SK-N-SH treated with all-trans-retinoic acid at 6 μM for 48 hours (cell line): ENCODE results near the gene COL4A2.
A peak's percentile ranks its signal among the peaks of the same experiment; 100 is the strongest.

Source experiments
- ATAC-seq: fragments of 200-7000 bp; cut with Tn5 transposase; 3 replicates; pipeline ENCODE4 v1.9.1; 2020; ENCODE audit warnings: mild to moderate bottlenecking, moderate library complexity
- ARNTL ChIP-seq: fragments of 450-650 bp; formaldehyde crosslinking; IDR thresholded peaks from 2 replicates; pipeline ENCODE4 v1.5.0; 2020; ENCODE audit warnings: low read depth, mild to moderate bottlenecking, moderate library complexity, borderline replicate concordance
- BACH2 ChIP-seq: fragments of 250-450 bp; sonication (Bioruptor Pico); IDR thresholded peaks from 2 replicates; pipeline ENCODE4 v1.9.0; 2021; ENCODE audit warnings: mild to moderate bottlenecking, borderline replicate concordance
- CSDC2 ChIP-seq: fragments of 250-450 bp; sonication (Bioruptor Pico); IDR thresholded peaks from 2 replicates; pipeline ENCODE4 v1.5.0; 2020; ENCODE audit warnings: mild to moderate bottlenecking, moderate library complexity
- GLIS3 ChIP-seq: fragments of 250-450 bp; sonication (Bioruptor Pico); IDR thresholded peaks from 2 replicates; pipeline ENCODE4 v1.5.0; 2020; ENCODE audit warnings: mild to moderate bottlenecking, moderate library complexity
- ISL1 ChIP-seq: fragments of 250-450 bp; sonication (Bioruptor Pico); IDR thresholded peaks from 2 replicates; pipeline ENCODE4 v2.1.2; 2022; ENCODE audit warnings: mild to moderate bottlenecking, moderate library complexity
- OSR1 ChIP-seq: fragments of 250-450 bp; sonication (Bioruptor Pico); IDR thresholded peaks from 2 replicates; pipeline ENCODE4 v1.8.0; 2022; ENCODE audit warnings: moderate library complexity, mild to moderate bottlenecking, inconsistent platforms
- PPARA ChIP-seq: fragments of 250-450 bp; sonication (Bioruptor Pico); IDR thresholded peaks from 2 replicates; pipeline ENCODE4 v1.5.0; 2020; ENCODE audit warnings: mild to moderate bottlenecking, borderline replicate concordance
- RARB ChIP-seq: fragments of 250-450 bp; sonication (Bioruptor Pico); IDR thresholded peaks from 2 replicates; pipeline ENCODE4 v1.8.0; 2021; ENCODE audit warnings: mild to moderate bottlenecking, moderate library complexity
- SNAI2 ChIP-seq: fragments of 250-450 bp; sonication (Bioruptor Pico); IDR thresholded peaks from 2 replicates; pipeline ENCODE4 v1.5.0; 2020; ENCODE audit warnings: mild to moderate bottlenecking, moderate library complexity
- TCF4 ChIP-seq: fragments of 250-450 bp; sonication (Bioruptor Pico); IDR thresholded peaks from 2 replicates; pipeline ENCODE4 v1.8.0; 2021; ENCODE audit warnings: mild to moderate bottlenecking, moderate library complexity, borderline replicate concordance
- TOX ChIP-seq: fragments of 250-450 bp; sonication (Bioruptor Pico); IDR thresholded peaks from 2 replicates; pipeline ENCODE4 v1.8.0; 2021; ENCODE audit warnings: mild to moderate bottlenecking, moderate library complexity, borderline replicate concordance
- ZC3H10 ChIP-seq: fragments of 250-450 bp; sonication (Bioruptor Pico); IDR thresholded peaks from 2 replicates; pipeline ENCODE4 v1.5.1; 2021; ENCODE audit warnings: mild to moderate bottlenecking, moderate library complexity
- ZFP3 ChIP-seq: fragments of 250-450 bp; sonication (Bioruptor Pico); IDR thresholded peaks from 2 replicates; pipeline ENCODE4 v1.5.0; 2020; ENCODE audit warnings: mild to moderate bottlenecking, moderate library complexity
- ZFP30 ChIP-seq: fragments of 450-650 bp; formaldehyde crosslinking; IDR thresholded peaks from 2 replicates; pipeline ENCODE4 v1.5.0; 2022; ENCODE audit warnings: mild to moderate bottlenecking, moderate library complexity
- ZNF565 ChIP-seq: fragments of 450-650 bp; formaldehyde crosslinking; conservative IDR thresholded peaks from 2 replicates; pipeline ENCODE4 v1.5.0; 2020; ENCODE audit warnings: low read depth, mild to moderate bottlenecking, moderate library complexity
- ZNF70 ChIP-seq: fragments of 450-650 bp; formaldehyde crosslinking; IDR thresholded peaks from 2 replicates; pipeline ENCODE4 v1.5.0; 2020; ENCODE audit warnings: mild to moderate bottlenecking, moderate library complexity
- ZNF8 ChIP-seq: fragments of 450-650 bp; formaldehyde crosslinking; IDR thresholded peaks from 2 replicates; pipeline ENCODE4 v1.5.0; 2020; ENCODE audit warnings: mild to moderate bottlenecking, moderate library complexity
- TF ChIP-seq, protein P1 (sequence below): fragments of 250-450 bp; sonication (Bioruptor Pico); IDR thresholded peaks from 2 replicates; pipeline ENCODE4 v1.8.0; 2021; ENCODE audit warnings: low read depth, mild to moderate bottlenecking, moderate library complexity, borderline replicate concordance
- TF ChIP-seq, protein P2 (sequence below): fragments of 250-450 bp; sonication (Bioruptor Pico); IDR thresholded peaks from 2 replicates; pipeline ENCODE4 v1.5.0; 2020; ENCODE audit warnings: mild to moderate bottlenecking, moderate library complexity
- TF ChIP-seq, protein P3 (sequence below): fragments of 250-450 bp; sonication (Bioruptor Pico); IDR thresholded peaks from 2 replicates; pipeline ENCODE4 v1.5.1; 2020; ENCODE audit warnings: low read depth, mild to moderate bottlenecking, moderate library complexity

COL4A2 gene

DNA sequence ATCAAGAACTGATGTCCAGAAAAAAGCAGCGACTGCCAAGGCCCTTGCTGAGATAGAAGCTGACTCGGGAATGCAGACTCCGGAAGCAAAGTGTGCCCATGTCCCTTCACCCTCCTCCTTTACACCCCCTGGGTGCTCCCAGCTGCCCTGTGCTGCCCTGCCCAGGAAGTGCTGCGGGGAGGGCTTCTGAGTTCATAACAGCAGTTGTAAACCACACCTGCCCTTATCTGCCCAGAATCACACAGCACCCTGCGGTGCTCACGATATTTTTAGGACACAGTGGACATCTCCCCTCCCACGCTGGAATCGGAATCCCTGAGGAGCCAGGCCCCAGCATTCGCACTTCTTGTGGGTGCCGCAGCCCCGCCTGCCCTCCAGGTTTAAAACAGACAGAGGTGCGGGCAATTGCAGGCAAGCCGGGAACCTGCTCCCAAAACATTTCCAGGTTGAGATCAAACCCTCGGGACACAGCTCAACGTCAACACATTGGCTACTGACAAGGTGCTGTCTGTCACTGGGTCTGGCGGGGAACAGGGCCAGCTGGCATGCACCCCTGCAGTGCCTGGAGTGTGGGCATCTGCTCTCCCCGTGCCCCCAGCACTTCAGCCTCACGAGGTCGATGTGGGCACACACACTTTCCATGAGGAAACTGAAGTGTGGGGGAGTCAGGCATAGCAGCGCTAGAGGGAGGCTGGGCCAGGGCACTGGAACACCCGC lies 217.6 kb downstream of the COL4A2 start:
- no peak for TF ChIP-seq ARNTL
- TF ChIP-seq GLIS3 (CRISPR knock-in tag), result no peak
- no peak for TF ChIP-seq RARB
- no peak for TF ChIP-seq CSDC2 (CRISPR knock-in tag)
- TF ChIP-seq SNAI2, result no peak
- TF ChIP-seq, protein P1, sequence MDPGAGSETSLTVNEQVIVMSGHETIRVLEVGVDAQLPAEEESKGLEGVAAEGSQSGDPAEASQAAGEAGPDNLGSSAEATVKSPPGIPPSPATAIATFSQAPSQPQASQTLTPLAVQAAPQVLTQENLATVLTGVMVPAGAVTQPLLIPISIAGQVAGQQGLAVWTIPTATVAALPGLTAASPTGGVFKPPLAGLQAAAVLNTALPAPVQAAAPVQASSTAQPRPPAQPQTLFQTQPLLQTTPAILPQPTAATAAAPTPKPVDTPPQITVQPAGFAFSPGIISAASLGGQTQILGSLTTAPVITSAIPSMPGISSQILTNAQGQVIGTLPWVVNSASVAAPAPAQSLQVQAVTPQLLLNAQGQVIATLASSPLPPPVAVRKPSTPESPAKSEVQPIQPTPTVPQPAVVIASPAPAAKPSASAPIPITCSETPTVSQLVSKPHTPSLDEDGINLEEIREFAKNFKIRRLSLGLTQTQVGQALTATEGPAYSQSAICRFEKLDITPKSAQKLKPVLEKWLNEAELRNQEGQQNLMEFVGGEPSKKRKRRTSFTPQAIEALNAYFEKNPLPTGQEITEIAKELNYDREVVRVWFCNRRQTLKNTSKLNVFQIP (CRISPR knock-in tag), result no peak
- TF ChIP-seq TOX, result no peak
- TF ChIP-seq ZC3H10 (CRISPR knock-in tag), result no peak
- no peak for TF ChIP-seq ISL1
- TF ChIP-seq PPARA (CRISPR knock-in tag), result no peak
- TF ChIP-seq OSR1 (CRISPR knock-in tag), result no peak
- no peak for TF ChIP-seq ZNF70 (CRISPR knock-in tag)
- no peak for TF ChIP-seq ZFP30
- TF ChIP-seq, protein P2, sequence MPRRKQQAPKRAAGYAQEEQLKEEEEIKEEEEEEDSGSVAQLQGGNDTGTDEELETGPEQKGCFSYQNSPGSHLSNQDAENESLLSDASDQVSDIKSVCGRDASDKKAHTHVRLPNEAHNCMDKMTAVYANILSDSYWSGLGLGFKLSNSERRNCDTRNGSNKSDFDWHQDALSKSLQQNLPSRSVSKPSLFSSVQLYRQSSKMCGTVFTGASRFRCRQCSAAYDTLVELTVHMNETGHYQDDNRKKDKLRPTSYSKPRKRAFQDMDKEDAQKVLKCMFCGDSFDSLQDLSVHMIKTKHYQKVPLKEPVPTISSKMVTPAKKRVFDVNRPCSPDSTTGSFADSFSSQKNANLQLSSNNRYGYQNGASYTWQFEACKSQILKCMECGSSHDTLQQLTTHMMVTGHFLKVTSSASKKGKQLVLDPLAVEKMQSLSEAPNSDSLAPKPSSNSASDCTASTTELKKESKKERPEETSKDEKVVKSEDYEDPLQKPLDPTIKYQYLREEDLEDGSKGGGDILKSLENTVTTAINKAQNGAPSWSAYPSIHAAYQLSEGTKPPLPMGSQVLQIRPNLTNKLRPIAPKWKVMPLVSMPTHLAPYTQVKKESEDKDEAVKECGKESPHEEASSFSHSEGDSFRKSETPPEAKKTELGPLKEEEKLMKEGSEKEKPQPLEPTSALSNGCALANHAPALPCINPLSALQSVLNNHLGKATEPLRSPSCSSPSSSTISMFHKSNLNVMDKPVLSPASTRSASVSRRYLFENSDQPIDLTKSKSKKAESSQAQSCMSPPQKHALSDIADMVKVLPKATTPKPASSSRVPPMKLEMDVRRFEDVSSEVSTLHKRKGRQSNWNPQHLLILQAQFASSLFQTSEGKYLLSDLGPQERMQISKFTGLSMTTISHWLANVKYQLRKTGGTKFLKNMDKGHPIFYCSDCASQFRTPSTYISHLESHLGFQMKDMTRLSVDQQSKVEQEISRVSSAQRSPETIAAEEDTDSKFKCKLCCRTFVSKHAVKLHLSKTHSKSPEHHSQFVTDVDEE (CRISPR knock-in tag), result no peak
- no peak for TF ChIP-seq ZNF565 (CRISPR knock-in tag)
- TF ChIP-seq ZNF8, result no peak
- TF ChIP-seq TCF4 (CRISPR knock-in tag), result no peak
- TF ChIP-seq ZFP3, result no peak
- ATAC-seq, result no peak

DNA sequence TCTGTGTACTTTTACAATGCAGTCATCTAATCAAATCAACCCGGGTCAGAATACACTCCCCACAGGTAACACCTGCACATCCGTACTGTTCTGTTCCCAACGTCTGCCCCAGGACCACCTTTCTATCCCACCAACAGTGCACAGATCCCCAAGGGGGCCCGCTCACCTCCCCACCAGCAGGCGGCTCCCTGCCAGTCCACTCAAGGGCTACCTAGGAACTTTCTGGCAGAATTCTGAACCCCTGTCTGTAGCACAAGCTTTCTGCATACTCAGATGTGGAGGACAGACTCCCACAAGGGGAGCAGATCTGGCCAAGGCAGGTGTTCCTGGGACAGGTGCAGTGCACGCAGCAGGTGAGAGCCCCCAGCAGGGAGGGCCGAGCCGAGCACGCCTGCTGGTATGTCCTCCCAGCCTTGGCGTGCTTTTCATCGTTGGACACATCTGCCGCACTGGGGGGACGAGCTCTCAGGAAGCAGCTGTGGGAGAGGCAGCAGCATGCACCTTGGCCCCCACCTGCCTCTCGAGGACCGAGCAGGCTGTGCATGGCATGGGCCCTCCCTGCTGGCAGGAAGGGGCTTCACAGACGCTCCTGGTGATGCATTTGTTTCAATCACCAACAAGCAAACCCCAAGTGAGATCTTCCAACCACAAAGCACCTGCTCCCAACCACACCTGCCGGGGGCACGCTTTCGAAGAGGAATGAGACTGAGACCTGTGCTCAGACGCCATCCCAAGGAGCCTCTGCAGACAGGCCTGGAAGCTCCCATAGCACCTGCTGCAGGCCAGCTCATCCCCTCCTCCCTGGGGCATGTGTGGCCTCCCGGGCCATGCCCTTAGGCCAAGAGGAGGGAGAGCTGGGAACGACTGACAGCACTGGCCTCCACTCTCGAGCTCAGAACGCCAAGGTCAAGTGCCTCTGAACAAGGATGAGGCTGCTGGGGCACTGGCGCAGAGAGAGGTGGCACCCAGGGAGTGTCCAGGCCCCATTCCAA lies 218.5 kb downstream of the COL4A2 start:
- ATAC-seq, result no peak
- no peak for TF ChIP-seq SNAI2

DNA sequence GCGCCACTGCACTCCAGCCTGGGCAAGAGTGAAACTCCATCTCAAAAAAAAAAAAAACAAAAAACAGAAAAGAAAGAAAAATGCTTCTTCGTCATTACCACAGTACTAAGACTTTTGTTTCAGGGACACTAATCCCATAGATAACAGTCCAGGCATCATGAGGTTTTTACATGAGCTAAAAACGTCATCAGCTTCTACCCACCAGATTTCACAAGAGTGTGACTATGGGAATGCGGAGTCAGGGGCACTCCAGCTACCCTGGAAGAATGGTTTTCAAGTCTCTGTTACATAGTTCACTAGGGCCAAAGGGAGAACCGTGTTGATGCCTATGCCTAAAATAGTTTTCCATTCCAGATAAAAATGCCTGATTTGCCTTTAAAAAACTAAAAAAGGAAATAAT lies 221.3 kb downstream of the COL4A2 start:
- TF ChIP-seq PPARA (CRISPR knock-in tag) (no peak), BACH2 (CRISPR knock-in tag) (no peak), OSR1 (CRISPR knock-in tag) (no peak), ZNF70 (CRISPR knock-in tag) (no peak), ZC3H10 (CRISPR knock-in tag) (no peak), GLIS3 (CRISPR knock-in tag) (no peak), ZFP3 (no peak), ZNF565 (CRISPR knock-in tag) (no peak), SNAI2 (no peak)
- TF ChIP-seq, protein P3, sequence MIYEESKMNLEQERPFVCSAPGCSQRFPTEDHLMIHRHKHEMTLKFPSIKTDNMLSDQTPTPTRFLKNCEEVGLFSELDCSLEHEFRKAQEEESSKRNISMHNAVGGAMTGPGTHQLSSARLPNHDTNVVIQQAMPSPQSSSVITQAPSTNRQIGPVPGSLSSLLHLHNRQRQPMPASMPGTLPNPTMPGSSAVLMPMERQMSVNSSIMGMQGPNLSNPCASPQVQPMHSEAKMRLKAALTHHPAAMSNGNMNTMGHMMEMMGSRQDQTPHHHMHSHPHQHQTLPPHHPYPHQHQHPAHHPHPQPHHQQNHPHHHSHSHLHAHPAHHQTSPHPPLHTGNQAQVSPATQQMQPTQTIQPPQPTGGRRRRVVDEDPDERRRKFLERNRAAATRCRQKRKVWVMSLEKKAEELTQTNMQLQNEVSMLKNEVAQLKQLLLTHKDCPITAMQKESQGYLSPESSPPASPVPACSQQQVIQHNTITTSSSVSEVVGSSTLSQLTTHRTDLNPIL, result no peak
- TF ChIP-seq, protein P1 (CRISPR knock-in tag), result no peak
- TF ChIP-seq, all 23 proteins: peak for 0
- no peak for ATAC-seq

DNA sequence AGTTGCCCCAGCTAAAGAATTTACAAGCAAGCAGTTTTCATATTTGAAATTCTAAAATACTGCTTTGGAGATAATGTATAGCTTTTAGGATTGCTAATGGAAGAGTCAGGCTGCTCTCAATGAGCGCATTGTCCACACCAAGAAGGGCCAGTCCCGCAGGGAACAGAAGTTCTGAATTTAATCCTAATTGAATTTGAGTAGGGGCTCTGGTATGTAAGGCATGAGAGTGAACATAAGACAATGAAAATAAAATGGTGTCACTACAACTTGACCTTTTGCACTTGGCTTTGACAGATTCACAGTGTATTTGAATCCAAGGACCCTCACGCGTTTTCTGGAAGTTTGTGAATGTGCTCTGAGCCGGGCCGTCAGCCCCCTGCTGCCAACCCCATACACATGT lies 221.8 kb downstream of the COL4A2 start:
- peak; percentile 54 for TF ChIP-seq ISL1
- TF ChIP-seq, protein P3, result no peak

More for the DNA sequence above, 221.8 kb downstream of the COL4A2 start:
- ATAC-seq, result no peak
